HFF-Myc (cell line): ENCODE data around the gene PHC2.
"Not testable (repeated sequence)": the region's sequence is repeated elsewhere in the genome, so short reads cannot be mapped to it uniquely, and the experiment has no call there.

Source experiments
- DNase-seq: peaks from one replicate; pipeline ENCODE4 v3.0.0-alpha.2; 2011; ENCODE audit warnings: low read depth; ENCODE audit errors: extremely low read depth
- H3K4me3 ChIP-seq: replicated peaks from 2 replicates; pipeline ENCODE4 v1.5.1; 2011; ENCODE audit warnings: low read depth, mild to moderate bottlenecking, control low read depth, low read length
- CTCF ChIP-seq: IDR thresholded peaks from 2 replicates; pipeline ENCODE4 v1.5.1; 2012; ENCODE audit warnings: mild to moderate bottlenecking, low read depth, low read length, control low read depth; ENCODE audit errors: missing control alignments

PHC2 gene

DNA sequence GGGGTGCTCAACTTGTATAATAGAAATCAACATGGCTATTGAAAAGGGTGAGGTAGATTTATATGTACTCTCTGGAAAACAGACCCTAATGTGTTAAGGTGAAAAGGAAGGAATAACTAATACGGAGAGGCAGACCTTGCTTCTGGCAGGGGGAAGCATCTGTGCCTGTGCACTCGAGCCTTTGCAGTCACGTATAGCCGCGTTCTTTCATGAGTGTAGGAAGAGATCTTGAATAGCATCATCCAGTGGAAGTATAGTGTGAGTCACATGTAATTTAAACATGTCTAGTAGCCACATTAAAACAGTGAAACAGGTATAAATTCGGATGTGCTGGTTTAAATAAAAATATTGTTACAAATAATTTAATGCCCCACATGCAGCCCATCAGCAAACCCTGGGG, 112.9 kb downstream of the PHC2 start:
- H3K4me3 ChIP-seq: no peak overlapping the region
- no peak for DNase-seq
- TF ChIP-seq CTCF: no peak

GRCh38 chr1:33317354-33317753, 113.5 kb downstream of the PHC2 start:
- no peak overlapping the region for H3K4me3 ChIP-seq
- no peak for TF ChIP-seq CTCF
- DNase-seq: no peak

DNA sequence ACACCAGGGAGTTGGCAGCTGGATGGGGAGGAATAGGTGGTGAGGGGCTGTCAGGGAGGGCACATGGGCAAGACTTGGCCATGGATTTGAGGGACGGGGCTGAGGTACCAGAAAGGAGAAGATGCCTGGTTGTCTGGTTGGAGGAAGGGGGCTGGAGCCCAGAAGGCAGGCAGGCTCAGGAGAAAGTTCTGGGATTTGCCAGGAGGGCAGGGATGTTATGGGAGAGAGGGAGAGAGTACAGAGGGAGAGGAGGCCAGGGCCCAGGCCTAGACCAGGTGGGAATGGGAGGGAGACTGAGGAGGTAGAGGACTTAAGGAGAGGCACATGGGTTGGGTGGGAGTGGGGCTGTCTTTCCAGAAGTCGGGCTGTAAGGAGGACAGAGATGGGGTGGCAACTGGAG, 114.3 kb downstream of the PHC2 start:
- no peak for TF ChIP-seq CTCF
- H3K4me3 ChIP-seq: no peak overlapping the region
- DNase-seq: no peak

- no peak for DNase-seq
- no peak overlapping the region for H3K4me3 ChIP-seq
- no peak for TF ChIP-seq CTCF
Measured at GRCh38 chr1:33314416-33314815, 116.5 kb downstream of the PHC2 start.

GRCh38 chr1:33312413-33312749, 118.5 kb downstream of the PHC2 start:
- no peak for DNase-seq
- no peak overlapping the region for H3K4me3 ChIP-seq
- no peak for TF ChIP-seq CTCF

GRCh38 chr1:33311706-33312412, 119.0 kb downstream of the PHC2 start:
- H3K4me3 ChIP-seq: no peak overlapping the region
- TF ChIP-seq CTCF: no peak
- DNase-seq: no peak

GRCh38 chr1:33310702-33311101, 120.2 kb downstream of the PHC2 start:
- no peak overlapping the region for H3K4me3 ChIP-seq
- TF ChIP-seq CTCF: no peak
- DNase-seq: no peak

DNA sequence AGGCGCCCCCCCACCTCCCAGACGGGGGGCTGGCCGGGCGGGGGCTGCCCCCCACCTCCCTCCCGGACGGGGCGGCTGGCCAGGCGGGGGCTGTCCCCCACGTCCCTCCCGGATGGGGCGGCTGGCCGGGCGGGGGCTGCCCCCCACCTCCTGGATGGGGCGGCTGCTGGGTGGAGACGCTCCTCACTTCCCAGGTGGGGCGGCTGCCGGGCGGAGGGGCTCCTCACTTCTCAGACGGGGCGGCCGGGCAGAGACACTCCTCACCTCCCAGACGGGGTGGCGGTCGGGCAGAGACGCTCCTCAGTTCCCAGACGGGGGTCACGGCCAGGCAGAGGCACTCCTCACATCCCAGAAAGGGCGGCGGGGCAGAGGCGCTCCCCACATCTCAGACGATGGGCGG, 121.5 kb downstream of the PHC2 start:
- H3K4me3 ChIP-seq, DNase-seq: not testable (repeated sequence)
